NCI-H2171 (cell line): ENCODE measurements around the gene BIVM.

Source experiments
- DNase-seq: peaks from one replicate; lab custom pipeline; 2025; lab: John Stamatoyannopoulos, UW

The BIVM gene

DNA sequence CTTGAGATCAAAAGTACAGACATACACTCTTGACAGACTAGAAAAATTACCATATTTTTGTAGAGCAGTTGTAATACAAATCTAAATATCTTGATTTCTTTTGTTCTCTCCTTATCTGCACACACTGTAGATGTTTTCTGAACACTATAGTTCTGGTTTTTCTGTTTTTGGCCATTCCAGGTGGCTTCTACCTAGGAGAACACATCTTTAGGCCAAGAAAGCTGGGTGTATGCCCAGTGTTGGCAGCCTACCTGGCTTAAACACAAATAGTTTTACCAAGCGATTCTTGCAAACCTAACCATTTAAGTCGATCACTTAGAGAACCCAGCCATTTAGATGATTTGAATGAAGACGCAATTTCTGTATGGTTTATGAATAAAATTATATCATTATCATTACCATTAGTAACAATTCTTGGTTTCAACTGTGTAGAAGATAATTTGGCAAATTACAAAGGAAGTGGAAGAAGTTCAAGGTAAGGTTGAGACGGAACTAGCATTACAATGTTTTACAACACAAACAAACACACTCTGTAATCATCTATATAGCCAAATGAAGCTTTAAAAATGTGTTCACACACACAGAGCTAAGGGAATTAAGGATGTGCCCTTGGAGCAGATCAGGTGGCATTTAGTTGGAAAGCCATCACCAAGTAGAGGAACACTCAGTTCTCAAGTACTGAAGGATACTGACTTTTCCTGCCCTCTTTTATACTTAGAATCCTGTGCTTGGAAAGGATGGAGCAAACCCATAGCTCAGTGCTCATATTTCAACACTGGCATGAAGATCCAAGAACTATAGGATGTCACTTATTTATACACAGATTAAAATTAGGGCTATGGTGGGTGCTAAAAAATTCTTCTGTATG is 83.1 kb downstream of the BIVM start:
- no peak for DNase-seq
